Uterus (tissue), 2 donors: Measurements from ENCODE around the gene TYRO3.

ENCODE experiments used
- CTCF ChIP-seq, 4 experiments: fragments of 200-600 bp in 2 of 4; fragments of 450-650 bp in 2 of 4; sonication (generic) in 2 of 4; IDR thresholded peaks; one replicate each; pipeline ENCODE4 v1.5.1; 2016 to 2019; ENCODE audit warnings: antibody characterized with exemption in 4 of 4, mild to moderate bottlenecking in 2 of 4, moderate library complexity in 1 of 4
- POLR2A ChIP-seq, 2 donors: fragments of 450-650 bp; IDR thresholded peaks; one replicate each; pipeline ENCODE4 v1.6.1; 2016; ENCODE audit warnings: antibody characterized with exemption in 2 of 2, mild to moderate bottlenecking in 1 of 2, moderate library complexity in 1 of 2

GRCh38 chr15:41620536-41621199 is 61.7 kb downstream of the TYRO3 start:
- TF ChIP-seq CTCF (IDR thresholded peaks at IDR 0.05) (no peak), POLR2A (IDR thresholded peaks at IDR 0.05) (no peak)
